H9 (cell line): ENCODE data around the gene NT5DC4. TPM values are rescaled to one million over a fixed set of nuclear protein-coding genes. Genes with fewer than 3 reads are reported as not detected.

Source experiments
- DNase-seq: peaks from one replicate; pipeline ENCODE4 v3.0.0-alpha.2; 2017
- H2AFZ ChIP-seq: one replicate; pipeline ENCODE4 v1.6.1; 2013; ENCODE audit warnings: mild to moderate bottlenecking, low read length, control low read depth, moderate library complexity
- H2AK5ac ChIP-seq: 2 replicates; pipeline ENCODE4 v1.6.1; 2013; ENCODE audit warnings: low read length, control low read depth, mixed read lengths; ENCODE audit not compliant: insufficient read length
- H2BK120ac ChIP-seq: one replicate; pipeline ENCODE4 v1.6.1; 2013; ENCODE audit warnings: low read depth, mild to moderate bottlenecking, low read length, control low read depth, inconsistent platforms; ENCODE audit not compliant: poor library complexity, severe bottlenecking
- H2BK12ac ChIP-seq: 2 replicates; pipeline ENCODE4 v1.6.1; 2013; ENCODE audit warnings: low read length, control low read depth, mixed read lengths, low read depth; ENCODE audit not compliant: insufficient read length
- H2BK15ac ChIP-seq: 2 replicates; pipeline ENCODE4 v1.6.1; 2013; ENCODE audit warnings: low read depth, low read length, control low read depth
- H2BK20ac ChIP-seq: one replicate; pipeline ENCODE4 v1.6.1; 2013; ENCODE audit warnings: low read depth, mild to moderate bottlenecking, low read length, control low read depth, inconsistent platforms; ENCODE audit not compliant: poor library complexity, severe bottlenecking
- H2BK5ac ChIP-seq: 2 replicates; pipeline ENCODE4 v1.6.1; 2013; ENCODE audit warnings: low read length, control low read depth, mixed read lengths; ENCODE audit not compliant: insufficient read length
- H3K14ac ChIP-seq: 2 replicates; pipeline ENCODE4 v1.6.1; 2013; ENCODE audit warnings: low read length, control low read depth; ENCODE audit not compliant: insufficient read depth
- H3K18ac ChIP-seq: 2 replicates; pipeline ENCODE4 v1.6.1; 2013; ENCODE audit warnings: low read depth, mild to moderate bottlenecking, mixed read lengths, low read length, control low read depth; ENCODE audit not compliant: insufficient read length
- H3K23ac ChIP-seq: 2 replicates; pipeline ENCODE4 v1.6.1; 2013; ENCODE audit warnings: low read length, control low read depth, mixed read lengths, low read depth; ENCODE audit not compliant: insufficient read length
- H3K23me2 ChIP-seq: 2 replicates; pipeline ENCODE4 v1.6.1; 2013; ENCODE audit warnings: low read depth, mild to moderate bottlenecking, mixed read lengths, low read length, control low read depth; ENCODE audit not compliant: insufficient read length, poor library complexity, severe bottlenecking
- H3K27ac ChIP-seq: 2 replicates; pipeline ENCODE4 v1.5.1; 2013; ENCODE audit warnings: low read length, control low read depth, mixed read lengths, low read depth; ENCODE audit not compliant: insufficient read length
- H3K27me3 ChIP-seq: 2 replicates; pipeline ENCODE4 v1.6.1; 2013; ENCODE audit warnings: low read length, control low read depth, inconsistent platforms; ENCODE audit not compliant: insufficient read depth
- H3K4ac ChIP-seq: 2 replicates; pipeline ENCODE4 v1.6.1; 2013; ENCODE audit warnings: low read depth, mild to moderate bottlenecking, control low read depth, inconsistent platforms, low read length, moderate library complexity
- H3K4me1 ChIP-seq: 2 replicates; pipeline ENCODE4 v1.6.1; 2013; ENCODE audit warnings: low read length, control low read depth, inconsistent platforms; ENCODE audit not compliant: insufficient read depth
- H3K4me2 ChIP-seq: 2 replicates; pipeline ENCODE4 v1.6.1; 2013; ENCODE audit warnings: low read length, control low read depth, mixed read lengths; ENCODE audit not compliant: insufficient read length, insufficient read depth
- H3K56ac ChIP-seq: 2 replicates; pipeline ENCODE4 v1.6.1; 2013; ENCODE audit warnings: low read depth, mild to moderate bottlenecking, mixed read lengths, low read length, control low read depth; ENCODE audit not compliant: insufficient read length
- H3K79me1 ChIP-seq: 2 replicates; pipeline ENCODE4 v1.6.1; 2013; ENCODE audit warnings: low read depth, mild to moderate bottlenecking, moderate library complexity, low read length, control low read depth, inconsistent platforms; ENCODE audit not compliant: insufficient read depth, poor library complexity, severe bottlenecking
- H3K79me2 ChIP-seq: 2 replicates; pipeline ENCODE4 v1.6.1; 2013; ENCODE audit warnings: low read length, control low read depth, inconsistent platforms; ENCODE audit not compliant: insufficient read depth
- H3K9ac ChIP-seq: 2 replicates; pipeline ENCODE4 v1.6.1; 2013; ENCODE audit warnings: low read length, control low read depth, mixed read lengths; ENCODE audit not compliant: insufficient read length; ENCODE audit errors: extremely low read depth
- H3K9me3 ChIP-seq: one replicate; pipeline ENCODE4 v1.6.1; 2013; ENCODE audit warnings: low read depth, low read length, inconsistent platforms; ENCODE audit not compliant: control insufficient read depth
- H3T11ph ChIP-seq: one replicate; pipeline ENCODE4 v1.6.1; 2013; ENCODE audit warnings: mild to moderate bottlenecking, low read length, control low read depth, inconsistent platforms
- H4K20me1 ChIP-seq: one replicate; pipeline ENCODE4 v1.6.1; 2013; ENCODE audit not compliant: control insufficient read depth, insufficient read length, insufficient read depth
- H4K5ac ChIP-seq: 2 replicates; pipeline ENCODE4 v1.6.1; 2013; ENCODE audit warnings: low read depth, mild to moderate bottlenecking, mixed read lengths, low read length, control low read depth; ENCODE audit not compliant: insufficient read length
- H4K8ac ChIP-seq: replicated peaks from 2 replicates; pipeline ENCODE4 v1.6.1; 2013; ENCODE audit warnings: low read length, control low read depth, mixed read lengths, low read depth; ENCODE audit not compliant: insufficient read length
- H4K91ac ChIP-seq: 2 replicates; pipeline ENCODE4 v1.6.1; 2013; ENCODE audit warnings: low read depth, mild to moderate bottlenecking, moderate library complexity, mixed read lengths, low read length, control low read depth; ENCODE audit not compliant: insufficient read length
- H3K27ac Mint-ChIP-seq, 3 experiments: 2 replicates in 2 of 3; 3 replicates in 1 of 3; pipeline ENCODE4 v1.8.0; 2020 to 2021; ENCODE audit warnings: mixed read lengths in 3 of 3, mild to moderate bottlenecking in 1 of 3, moderate library complexity in 1 of 3
- H3K27me3 Mint-ChIP-seq: 2 replicates; pipeline ENCODE4 v1.8.0; 2021; ENCODE audit warnings: low read depth, mild to moderate bottlenecking, moderate library complexity, mixed read lengths
- H3K36me3 Mint-ChIP-seq, 3 experiments: 2 replicates in 2 of 3; 3 replicates in 1 of 3; pipeline ENCODE4 v1.8.0; 2020 to 2021; ENCODE audit warnings: low read depth in 3 of 3, mixed read lengths in 3 of 3; ENCODE audit not compliant: insufficient read depth in 1 of 3
- H3K4me1 Mint-ChIP-seq, 2 experiments: 2 replicates each; pipeline ENCODE4 v1.8.0; 2020; ENCODE audit warnings: mixed read lengths in 2 of 2
- H3K4me3 Mint-ChIP-seq, 2 experiments: 2 replicates in 1 of 2; 3 replicates in 1 of 2; pipeline ENCODE4 v1.8.0; 2020 to 2021; ENCODE audit warnings: mild to moderate bottlenecking in 2 of 2, mixed read lengths in 2 of 2, moderate library complexity in 1 of 2
- H3K9me3 Mint-ChIP-seq, 2 experiments: 2 replicates in 1 of 2; 3 replicates in 1 of 2; pipeline ENCODE4 v1.8.0; 2020; ENCODE audit warnings: mild to moderate bottlenecking in 2 of 2, mixed read lengths in 2 of 2, moderate library complexity in 1 of 2
- WGBS: extraction: QIAGEN DNeasy Blood & Tissue Kit; methylation state at CpG from one replicate; pipeline ENCODE4 v1.1.7; 2013; ENCODE audit warnings: missing lambda C conversion rate, low lambda C conversion rate, mixed read lengths; ENCODE audit not compliant: insufficient read length; ENCODE audit errors: extremely low coverage; 5-methylcytosine and 5-hydroxymethylcytosine counted together
- total RNA-seq: library from RNA; stranded (reverse); gene quantifications from 2 replicates; pipeline ENCODE4 v1.2.1, GENCODE V29; 2021
- TF ChIP-seq, protein P1 (sequence below): fragments of 200-600 bp; sonication (generic); conservative IDR thresholded peaks from 3 replicates; pipeline ENCODE4 v1.8.0; 2021; ENCODE audit warnings: antibody characterized with exemption, mild to moderate bottlenecking

The NT5DC4 gene
- total RNA-seq, 1 experiment from 2014 or later, result not detected

DNA sequence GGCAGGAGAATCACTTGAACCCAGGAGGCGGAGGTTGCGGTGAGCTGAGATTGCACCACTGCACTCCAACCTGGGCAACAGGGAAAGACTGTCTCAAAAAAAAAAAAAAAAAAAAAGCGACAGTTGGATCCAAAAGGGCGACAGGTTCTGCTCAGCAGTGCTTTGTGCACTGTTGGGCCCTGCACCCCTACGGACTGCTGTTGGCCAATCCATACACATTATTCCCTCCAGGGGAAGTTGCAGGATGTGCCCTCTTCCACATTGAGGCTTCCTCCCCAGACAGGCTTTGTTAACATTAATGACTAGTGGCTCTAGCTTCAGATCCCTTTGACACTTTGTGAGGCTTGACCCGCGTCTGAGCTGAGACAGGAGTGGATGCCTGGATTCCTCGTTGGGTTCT lies 9.4 kb downstream of the NT5DC4 start:
- Histone ChIP-seq H3K23ac (no peak overlapping the region), H2AK5ac (no peak overlapping the region), H3K56ac (no peak overlapping the region), H4K20me1 (no peaks in the 10 kb centered on the region), H3K14ac (no peak overlapping the region), H4K91ac (no peak overlapping the region), H3K27me3 (no peaks in the 10 kb centered on the region), H4K8ac (no peak overlapping the region), H4K5ac (no peak overlapping the region), H3T11ph (no peak overlapping the region), H3K4me2 (no peak overlapping the region), H2BK120ac (no peak overlapping the region), H3K27ac (no peak overlapping the region), H2BK12ac (no peak overlapping the region), H3K4me1 (no peaks in the 10 kb centered on the region), H3K23me2 (no peaks in the 10 kb centered on the region), H2BK20ac (no peak overlapping the region), H3K79me1 (no peaks in the 10 kb centered on the region), H3K4ac (no peak overlapping the region), H2BK5ac (no peak overlapping the region), H2BK15ac (no peak overlapping the region), H3K79me2 (no peaks in the 10 kb centered on the region), H3K9me3 (no peaks in the 10 kb centered on the region), H2AFZ (no peak overlapping the region), H3K18ac (no peak overlapping the region), H3K9ac (no peak overlapping the region)
- no peaks in the 10 kb centered on the region for H3K36me3 Mint-ChIP-seq
- no peaks in the 10 kb centered on the region for H3K27me3 Mint-ChIP-seq
- peak overlapping the region in 1 of 3 experiments; percentile 73; a peak in 1 of 7 replicates for H3K27ac Mint-ChIP-seq
- no CpG with 5 or more reads among the region's 8 CpGs for WGBS
- no peak for DNase-seq
- no peak overlapping the region for H3K4me3 Mint-ChIP-seq
- no peaks in the 10 kb centered on the region for H3K9me3 Mint-ChIP-seq
- peaks cover 6 to 10% of the 10 kb centered on the region in 2 experiments; a peak in 2 of 4 replicates for H3K4me1 Mint-ChIP-seq
- TF ChIP-seq, protein P1, sequence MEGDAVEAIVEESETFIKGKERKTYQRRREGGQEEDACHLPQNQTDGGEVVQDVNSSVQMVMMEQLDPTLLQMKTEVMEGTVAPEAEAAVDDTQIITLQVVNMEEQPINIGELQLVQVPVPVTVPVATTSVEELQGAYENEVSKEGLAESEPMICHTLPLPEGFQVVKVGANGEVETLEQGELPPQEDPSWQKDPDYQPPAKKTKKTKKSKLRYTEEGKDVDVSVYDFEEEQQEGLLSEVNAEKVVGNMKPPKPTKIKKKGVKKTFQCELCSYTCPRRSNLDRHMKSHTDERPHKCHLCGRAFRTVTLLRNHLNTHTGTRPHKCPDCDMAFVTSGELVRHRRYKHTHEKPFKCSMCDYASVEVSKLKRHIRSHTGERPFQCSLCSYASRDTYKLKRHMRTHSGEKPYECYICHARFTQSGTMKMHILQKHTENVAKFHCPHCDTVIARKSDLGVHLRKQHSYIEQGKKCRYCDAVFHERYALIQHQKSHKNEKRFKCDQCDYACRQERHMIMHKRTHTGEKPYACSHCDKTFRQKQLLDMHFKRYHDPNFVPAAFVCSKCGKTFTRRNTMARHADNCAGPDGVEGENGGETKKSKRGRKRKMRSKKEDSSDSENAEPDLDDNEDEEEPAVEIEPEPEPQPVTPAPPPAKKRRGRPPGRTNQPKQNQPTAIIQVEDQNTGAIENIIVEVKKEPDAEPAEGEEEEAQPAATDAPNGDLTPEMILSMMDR, result no peak
